ENCODE results near the gene APLF. TPM values are rescaled to one million over a fixed set of nuclear protein-coding genes. Genes with fewer than 3 reads are reported as not detected.
"Not testable (repeated sequence)": the region's sequence is repeated elsewhere in the genome, so short reads cannot be mapped to it uniquely, and the experiment has no call there.

Gene APLF
- total RNA-seq, 1 donor from 2014 or later, result 4.4 TPM

GRCh38 chr2:68537011-68537410 lies 69.6 kb downstream of the APLF start:
- Mint-ChIP-seq H3K36me3 (ENCODE audit: unreplicated experiment) (no peaks in the 10 kb centered on the region), H3K27me3 (ENCODE audit: unreplicated experiment) (peaks cover 4% of the 10 kb centered on the region), H3K4me1 (ENCODE audit: low read depth, unreplicated experiment) (peaks cover 3% of the 10 kb centered on the region), H3K27ac (ENCODE audit: unreplicated experiment) (no peak overlapping the region), H3K4me3 (ENCODE audit: unreplicated experiment) (no peak overlapping the region), H3K9me3 (ENCODE audit: unreplicated experiment) (no peaks in the 10 kb centered on the region)
- TF ChIP-seq CTCF (IDR thresholded peaks at IDR 0.05; ENCODE audit: partially characterized antibody, unreplicated experiment), result no peak
- no peak for DNase-seq

GRCh38 chr2:68537809-68538208 lies 70.4 kb downstream of the APLF start:
- Mint-ChIP-seq H3K36me3 (ENCODE audit: unreplicated experiment) (no peaks in the 10 kb centered on the region), H3K9me3 (ENCODE audit: unreplicated experiment) (no peaks in the 10 kb centered on the region), H3K4me3 (ENCODE audit: unreplicated experiment) (no peak overlapping the region), H3K27me3 (ENCODE audit: unreplicated experiment) (peaks cover 4% of the 10 kb centered on the region), H3K27ac (ENCODE audit: unreplicated experiment) (no peak overlapping the region), H3K4me1 (ENCODE audit: low read depth, unreplicated experiment) (peaks cover 3% of the 10 kb centered on the region)
- no peak for DNase-seq
- TF ChIP-seq CTCF (IDR thresholded peaks at IDR 0.05; ENCODE audit: partially characterized antibody, unreplicated experiment), result no peak

GRCh38 chr2:68544811-68545210 lies 77.4 kb downstream of the APLF start:
- H3K27me3 Mint-ChIP-seq (ENCODE audit: unreplicated experiment), result no peaks in the 10 kb centered on the region
- H3K36me3 Mint-ChIP-seq (ENCODE audit: unreplicated experiment), result no peaks in the 10 kb centered on the region
- no peak overlapping the region for H3K4me3 Mint-ChIP-seq (ENCODE audit: unreplicated experiment)
- H3K4me1 Mint-ChIP-seq (ENCODE audit: low read depth, unreplicated experiment), result no peaks in the 10 kb centered on the region
- H3K27ac Mint-ChIP-seq (ENCODE audit: unreplicated experiment), result no peak overlapping the region
- no peaks in the 10 kb centered on the region for H3K9me3 Mint-ChIP-seq (ENCODE audit: unreplicated experiment)
- no peak for TF ChIP-seq CTCF (IDR thresholded peaks at IDR 0.05; ENCODE audit: partially characterized antibody, unreplicated experiment)
- DNase-seq, result no peak

GRCh38 chr2:68548396-68548795 lies 81.0 kb downstream of the APLF start:
- TF ChIP-seq CTCF (IDR thresholded peaks at IDR 0.05; ENCODE audit: partially characterized antibody, unreplicated experiment), result no peak
- Mint-ChIP-seq H3K27ac (ENCODE audit: unreplicated experiment) (no peak overlapping the region), H3K4me3 (ENCODE audit: unreplicated experiment) (no peak overlapping the region), H3K36me3 (ENCODE audit: unreplicated experiment) (no peaks in the 10 kb centered on the region), H3K27me3 (ENCODE audit: unreplicated experiment) (no peaks in the 10 kb centered on the region), H3K4me1 (ENCODE audit: low read depth, unreplicated experiment) (no peaks in the 10 kb centered on the region), H3K9me3 (ENCODE audit: unreplicated experiment) (no peaks in the 10 kb centered on the region)
- DNase-seq, result no peak

- H3K4me3 Mint-ChIP-seq (ENCODE audit: unreplicated experiment), result no peak overlapping the region
- H3K27ac Mint-ChIP-seq (ENCODE audit: unreplicated experiment), result no peak overlapping the region
- H3K27me3 Mint-ChIP-seq (ENCODE audit: unreplicated experiment), result no peaks in the 10 kb centered on the region
- H3K9me3 Mint-ChIP-seq (ENCODE audit: unreplicated experiment), result no peaks in the 10 kb centered on the region
- H3K4me1 Mint-ChIP-seq (ENCODE audit: low read depth, unreplicated experiment), result no peaks in the 10 kb centered on the region
- no peak for TF ChIP-seq CTCF (IDR thresholded peaks at IDR 0.05; ENCODE audit: partially characterized antibody, unreplicated experiment)
- DNase-seq, result no peak
- no peaks in the 10 kb centered on the region for H3K36me3 Mint-ChIP-seq (ENCODE audit: unreplicated experiment)
Observed at GRCh38 chr2:68553098-68553497, 85.7 kb downstream of the APLF start.

- not testable (repeated sequence) for H3K4me3 Mint-ChIP-seq (ENCODE audit: unreplicated experiment); H3K9me3 Mint-ChIP-seq (ENCODE audit: unreplicated experiment); DNase-seq; H3K27ac Mint-ChIP-seq (ENCODE audit: unreplicated experiment); H3K4me1 Mint-ChIP-seq (ENCODE audit: low read depth, unreplicated experiment); H3K36me3 Mint-ChIP-seq (ENCODE audit: unreplicated experiment); H3K27me3 Mint-ChIP-seq (ENCODE audit: unreplicated experiment)
Observed at GRCh38 chr2:68555425-68556206, 88.2 kb downstream of the APLF start.
